K562 (cell line): Measurements from ENCODE around the gene USP37. TPM values are rescaled to one million over a fixed set of nuclear protein-coding genes. Genes with fewer than 3 reads are reported as not detected.

Source experiments
- ATAC-seq: fragments of 200-7000 bp; cut with Tn5 transposase; 3 replicates; pipeline ENCODE4 v1.9.1; 2020; ENCODE audit warnings: moderate library complexity
- BruUV-seq: library from RNA; stranded (reverse); fragments of 400-500 nt; replicated peaks from 2 replicates; lab custom pipeline; 2021; lab: Mats Ljungman, UMichigan
- CTCF ChIA-PET: fragments of 300-600 bp; formaldehyde crosslinking; extraction: SDS; loops from one replicate; lab custom pipeline; 2021; ENCODE audit warnings: low intra/inter-chr PET ratio; lab: Yijun Ruan, JAX
- POLR2A ChIA-PET: fragments of 300-600, 350-650 bp; sonication (Branson Sonifier 250); formaldehyde crosslinking; extraction: SDS; loops from one replicate; lab custom pipeline; 2021; ENCODE audit warnings: antibody characterized with exemption, inconsistent platforms; lab: Yijun Ruan, JAX
- DNase-seq, 4 experiments: peaks; one replicate each; pipeline versions ENCODE4 v3.0.0 to v3.0.0-alpha.2; 2011 to 2018; ENCODE audit warnings: low spot score in 3 of 4, mixed read lengths in 3 of 4; ENCODE audit errors: extremely low read depth in 1 of 4
- FAIRE-seq: peaks from 2 replicates; lab custom pipeline; 2011; peaks lifted over from hg19 to GRCh38; lab: Jason Lieb, UNC
- H2AFZ ChIP-seq: 2 replicates; pipeline ENCODE4 v1.6.0; 2011; ENCODE audit warnings: low read depth, low read length, control low read depth, inconsistent platforms
- H3K27ac ChIP-seq: fragments of 200-600 bp; 3 replicates; pipeline ENCODE4 v1.8.0; 2011; ENCODE audit warnings: low read depth, mild to moderate bottlenecking, control low read depth, inconsistent platforms, low read length, moderate library complexity, mixed read lengths; ENCODE audit errors: extremely low read depth
- H3K27me3 ChIP-seq, 2 experiments: fragments of 300-600 bp in 1 of 2; 2 replicates in 1 of 2; 3 replicates in 1 of 2; pipeline versions ENCODE4 v1.6.0 to v1.8.0; 2011; ENCODE audit warnings: inconsistent platforms in 2 of 2, low read length in 2 of 2, mild to moderate bottlenecking in 1 of 2, mixed read lengths in 1 of 2, moderate library complexity in 1 of 2; ENCODE audit not compliant: control insufficient read depth in 2 of 2, insufficient read depth in 2 of 2
- H3K36me3 ChIP-seq: fragments of 300-600 bp; 3 replicates; pipeline ENCODE4 v1.8.0; 2011; ENCODE audit warnings: mild to moderate bottlenecking, low read length, inconsistent platforms; ENCODE audit not compliant: control insufficient read depth, insufficient read depth
- H3K4me1 ChIP-seq, 2 experiments: fragments of 200-600 bp in 1 of 2; replicated peaks in 1 of 2; 2 replicates in 1 of 2; 3 replicates in 1 of 2; pipeline versions ENCODE4 v1.5.1 to v1.8.0; 2011; ENCODE audit warnings: inconsistent platforms in 2 of 2, low read length in 2 of 2, mild to moderate bottlenecking in 1 of 2, mixed read lengths in 1 of 2, moderate library complexity in 1 of 2; ENCODE audit not compliant: control insufficient read depth in 2 of 2, insufficient read depth in 2 of 2
- H3K4me2 ChIP-seq: 2 replicates; pipeline ENCODE4 v1.6.1; 2011; ENCODE audit warnings: low read length, control low read depth, inconsistent platforms, mixed read lengths; ENCODE audit not compliant: insufficient read depth
- H3K4me3 ChIP-seq: fragments of 200-600 bp; sonication (generic), shearing (Covaris generic); 2 replicates; pipeline ENCODE4 v1.5.1; 2016; ENCODE audit warnings: control low read depth, inconsistent platforms
- H3K79me2 ChIP-seq: fragments of 200-600 bp; 3 replicates; pipeline ENCODE4 v1.8.0; 2011; ENCODE audit warnings: low read length, inconsistent platforms; ENCODE audit not compliant: control insufficient read depth, insufficient read depth
- H3K9ac ChIP-seq, 2 experiments: 2 replicates each; pipeline versions ENCODE4 v1.6.0 to v1.6.1; 2011; ENCODE audit warnings: low read depth in 2 of 2, low read length in 2 of 2, control low read depth in 1 of 2, inconsistent platforms in 1 of 2, mild to moderate bottlenecking in 1 of 2, mixed read lengths in 1 of 2; ENCODE audit not compliant: insufficient read depth in 1 of 2
- H3K9me1 ChIP-seq: one replicate; pipeline ENCODE4 v1.6.0; 2011; ENCODE audit warnings: inconsistent platforms, mild to moderate bottlenecking, low read length, moderate library complexity; ENCODE audit not compliant: control insufficient read depth, insufficient read depth
- H3K9me3 ChIP-seq: replicated peaks from 2 replicates; pipeline ENCODE4 v1.5.1; 2011; ENCODE audit warnings: low read depth, low read length, inconsistent platforms; ENCODE audit not compliant: control insufficient read depth, insufficient read depth
- H4K20me1 ChIP-seq: replicated peaks from 2 replicates; pipeline ENCODE4 v1.6.1; 2011; ENCODE audit warnings: low read length, inconsistent platforms, mixed read lengths; ENCODE audit not compliant: control insufficient read depth, insufficient read depth
- ETV6 ChIP-seq, 3 experiments: fragments of 150-350 bp in 1 of 3; sonication (generic) in 1 of 3; formaldehyde crosslinking in 1 of 3; IDR thresholded peaks; 2 replicates each; pipeline versions ENCODE4 v1.6.1 to v1.8.0; 2014 to 2022; ENCODE audit warnings: borderline replicate concordance in 2 of 3, low read depth in 2 of 3, antibody characterized with exemption in 1 of 3, low read length in 1 of 3, mild to moderate bottlenecking in 1 of 3, missing genetic modification reagents in 1 of 3
- MCM5 ChIP-seq: fragments of 450-650 bp; IDR thresholded peaks from 2 replicates; pipeline ENCODE4 v1.6.1; 2016; ENCODE audit warnings: low read depth
- XRCC3 ChIP-seq: fragments of 450-650 bp; IDR thresholded peaks from 2 replicates; pipeline ENCODE4 v1.6.1; 2017; ENCODE audit warnings: mild to moderate bottlenecking, moderate library complexity
- XRCC5 ChIP-seq: fragments of 200-400 bp; formaldehyde crosslinking; IDR thresholded peaks from 2 replicates; pipeline ENCODE4 v1.6.1; 2017; ENCODE audit warnings: low read depth, mild to moderate bottlenecking, low read length
- ZKSCAN8 ChIP-seq: fragments of 200-800 bp; sonication (Bioruptor generic); IDR thresholded peaks from 2 replicates; pipeline ENCODE4 v1.6.1; 2016; ENCODE audit warnings: missing genetic modification characterization, missing compliant biosample characterization
- ZNF12 ChIP-seq: sonication (generic); formaldehyde crosslinking; IDR thresholded peaks from 2 replicates; pipeline ENCODE4 v1.4.0; 2020; ENCODE audit warnings: mild to moderate bottlenecking, missing genetic modification reagents
- ZNF586 ChIP-seq: fragments of 450-650 bp; formaldehyde crosslinking; conservative IDR thresholded peaks from 2 replicates; pipeline ENCODE4 v1.4.0; 2020; ENCODE audit warnings: mild to moderate bottlenecking, moderate library complexity
- ZNF668 ChIP-seq: fragments of 250-450 bp; sonication (Bioruptor Pico); IDR thresholded peaks from 2 replicates; pipeline ENCODE4 v1.8.0; 2022; ENCODE audit warnings: mild to moderate bottlenecking, inconsistent platforms
- WGBS: fragments of 100-300 bp; shearing (Covaris generic); methylation state at CpG from one replicate; pipeline ENCODE4 v1.1.6; 2016; ENCODE audit warnings: low coverage, mixed read lengths; ENCODE audit not compliant: insufficient coverage; ENCODE audit errors: missing lambda C conversion rate; 5-methylcytosine and 5-hydroxymethylcytosine counted together
- in situ Hi-C: fragments of 300-500 bp; cut with MboI; formaldehyde crosslinking; loops from 4 replicates; pipeline ENCODE4 v1.15.0; 2018; ENCODE audit warnings: inconsistent platforms, mixed read lengths
- intact Hi-C: fragments of 100-400 bp; cut with micrococcal nuclease; formaldehyde crosslinking; loops from 2 replicates; pipeline ENCODE4 v1.14.2; 2022
- polyA plus RNA-seq, 8 experiments: library from polyadenylated mRNA; depleted of rRNA in 4 of 8; stranded (reverse) in 5 of 8; unstranded in 3 of 8; fragments of >200 nt; fragmentation: Nextera tagmentation in 2 of 8; fragmentation: Illumina TruSeq in 1 of 8; extraction: Ambion mirVana in 2 of 8; extraction: Trizol in 1 of 8; gene quantifications; 2 replicates each; pipeline versions ENCODE4 v1.2.1 to v1.2.3, GENCODE V29; 2011 to 2014; ENCODE audit warnings: inconsistent platforms in 1 of 8, missing spikeins in 1 of 8
- total RNA-seq, 7 experiments: library from RNA; depleted of rRNA in 6 of 7; stranded (reverse); fragments of >200 nt in 6 of 7; fragmentation: Illumina TruSeq in 2 of 7; extraction: Trizol in 2 of 7; gene quantifications; 2 replicates each; pipeline versions ENCODE4 v1.2.1 to v1.2.3, GENCODE V29; 2011 to 2021; ENCODE audit warnings: low replicate concordance in 1 of 7
- TF ChIP-seq, protein P1 (sequence below): sonication (generic); formaldehyde crosslinking; IDR thresholded peaks from 2 replicates; pipeline ENCODE4 v1.9.0; 2022; ENCODE audit warnings: mild to moderate bottlenecking, missing genetic modification reagents
- TF ChIP-seq, protein P2 (sequence below): sonication (generic); formaldehyde crosslinking; IDR thresholded peaks from 2 replicates; pipeline ENCODE4 v1.8.0; 2022; ENCODE audit warnings: mild to moderate bottlenecking, missing genetic modification reagents, borderline replicate concordance

The USP37 gene
- total and polyA plus RNA-seq, 9 of the 15 experiments (the other 6 are each of a cell fraction or from before 2014, with no cell fraction given) = 2.0 to 14.2 (median 8.5) TPM

DNA sequence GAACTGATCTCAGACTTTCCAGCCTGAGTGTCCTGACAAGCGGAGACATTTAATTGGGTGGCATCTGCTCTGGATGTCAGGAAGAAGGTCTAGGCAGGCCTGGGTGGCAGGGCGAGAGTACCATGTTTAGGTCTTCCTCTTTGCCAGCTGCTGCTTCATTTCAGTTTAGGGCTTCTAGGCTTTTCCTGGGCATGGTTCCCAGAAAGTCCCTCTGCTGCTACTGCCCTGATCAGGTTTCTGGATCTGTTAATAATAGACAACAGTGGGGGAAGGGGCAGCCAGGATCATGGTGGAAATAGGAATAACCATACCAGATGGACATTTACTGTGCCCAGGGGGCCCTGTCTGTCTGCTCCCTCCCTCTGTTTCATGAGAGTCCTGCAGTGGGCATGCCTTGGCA lies 37.3 kb upstream of the USP37 start:
- Histone ChIP-seq H3K4me1 (no peaks in the 10 kb centered on the region; a peak in 1 of 5 replicates), H2AFZ (no peak overlapping the region), H3K4me3 (no peak overlapping the region), H3K9ac (no peak overlapping the region), H3K27ac (no peak overlapping the region), H4K20me1 (no peaks in the 10 kb centered on the region), H3K9me1 (no peaks in the 10 kb centered on the region), H3K27me3 (peaks cover 0 to 8% of the 10 kb centered on the region in 2 experiments; a peak in 2 of 5 replicates), H3K9me3 (no peaks in the 10 kb centered on the region), H3K4me2 (no peak overlapping the region), H3K79me2 (no peaks in the 10 kb centered on the region), H3K36me3 (no peaks in the 10 kb centered on the region)
- intact Hi-C loops = no loop called here
- FAIRE-seq (no peak), DNase-seq (no peak), ATAC-seq (no peak)
- BruUV-seq = no TSS peak
- CTCF ChIA-PET = no interaction called here
- 56% methylated on average over 1 of the region's 2 CpGs for WGBS
- TF ChIP-seq, protein P1, sequence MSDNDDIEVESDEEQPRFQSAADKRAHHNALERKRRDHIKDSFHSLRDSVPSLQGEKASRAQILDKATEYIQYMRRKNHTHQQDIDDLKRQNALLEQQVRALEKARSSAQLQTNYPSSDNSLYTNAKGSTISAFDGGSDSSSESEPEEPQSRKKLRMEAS (CRISPR knock-in tag) = no peak
- TF ChIP-seq XRCC3 = no peak
- TF ChIP-seq ZNF586 (CRISPR knock-in tag) = no peak
- TF ChIP-seq, protein P2, sequence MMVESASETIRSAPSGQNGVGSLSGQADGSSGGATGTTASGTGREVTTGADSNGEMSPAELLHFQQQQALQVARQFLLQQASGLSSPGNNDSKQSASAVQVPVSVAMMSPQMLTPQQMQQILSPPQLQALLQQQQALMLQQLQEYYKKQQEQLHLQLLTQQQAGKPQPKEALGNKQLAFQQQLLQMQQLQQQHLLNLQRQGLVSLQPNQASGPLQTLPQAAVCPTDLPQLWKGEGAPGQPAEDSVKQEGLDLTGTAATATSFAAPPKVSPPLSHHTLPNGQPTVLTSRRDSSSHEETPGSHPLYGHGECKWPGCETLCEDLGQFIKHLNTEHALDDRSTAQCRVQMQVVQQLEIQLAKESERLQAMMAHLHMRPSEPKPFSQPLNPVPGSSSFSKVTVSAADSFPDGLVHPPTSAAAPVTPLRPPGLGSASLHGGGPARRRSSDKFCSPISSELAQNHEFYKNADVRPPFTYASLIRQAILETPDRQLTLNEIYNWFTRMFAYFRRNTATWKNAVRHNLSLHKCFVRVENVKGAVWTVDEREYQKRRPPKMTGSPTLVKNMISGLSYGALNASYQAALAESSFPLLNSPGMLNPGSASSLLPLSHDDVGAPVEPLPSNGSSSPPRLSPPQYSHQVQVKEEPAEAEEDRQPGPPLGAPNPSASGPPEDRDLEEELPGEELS (CRISPR knock-in tag) = no peak
- TF ChIP-seq MCM5 = no peak
- TF ChIP-seq ZKSCAN8 (CRISPR knock-in tag) = no peak
- TF ChIP-seq XRCC5 = no peak
- TF ChIP-seq ZNF668 (CRISPR knock-in tag) = no peak
- TF ChIP-seq ZNF12 = no peak
- no peak for TF ChIP-seq ETV6 (IDR thresholded peaks at IDR 0.05; ENCODE audit: borderline replicate concordance in 1 of 2, low read depth in 2 of 2, low read length in 1 of 2)
- no peak for TF ChIP-seq ETV6 (CRISPR knock-in tag; IDR thresholded peaks at IDR 0.05; ENCODE audit: borderline replicate concordance)
- in situ Hi-C loops = no loop called here
- POLR2A ChIA-PET = interaction anchor here (0.6 kb wide), 1 partner anchor 239 kb away, joined by 3 read pairs; no protein-coding TSS in a partner anchor
